Right lobe of liver (tissue), 4 donors: ENCODE data around the gene ZFPM1.

Source experiments
- POLR2A ChIP-seq: fragments of 450-650 bp; IDR thresholded peaks from one replicate; pipeline ENCODE4 v1.6.1; 2017; ENCODE audit warnings: antibody characterized with exemption, mild to moderate bottlenecking
- TF ChIP-seq, protein P1 (sequence below), 4 donors: fragments of 200-600 bp in 3 of 4; fragments of 450-650 bp in 1 of 4; IDR thresholded peaks; one replicate each; pipeline versions ENCODE4 v1.5.1 to v1.8.0; 2016 to 2022; ENCODE audit warnings: antibody characterized with exemption in 4 of 4, mild to moderate bottlenecking in 2 of 4
- donor health status: DM: no; HTN: no; CAD: no.
- donor health status: DM: no; HTN: no; CAD: no.
- donor health status: DM: no; HTN: yes; CAD: no.

DNA sequence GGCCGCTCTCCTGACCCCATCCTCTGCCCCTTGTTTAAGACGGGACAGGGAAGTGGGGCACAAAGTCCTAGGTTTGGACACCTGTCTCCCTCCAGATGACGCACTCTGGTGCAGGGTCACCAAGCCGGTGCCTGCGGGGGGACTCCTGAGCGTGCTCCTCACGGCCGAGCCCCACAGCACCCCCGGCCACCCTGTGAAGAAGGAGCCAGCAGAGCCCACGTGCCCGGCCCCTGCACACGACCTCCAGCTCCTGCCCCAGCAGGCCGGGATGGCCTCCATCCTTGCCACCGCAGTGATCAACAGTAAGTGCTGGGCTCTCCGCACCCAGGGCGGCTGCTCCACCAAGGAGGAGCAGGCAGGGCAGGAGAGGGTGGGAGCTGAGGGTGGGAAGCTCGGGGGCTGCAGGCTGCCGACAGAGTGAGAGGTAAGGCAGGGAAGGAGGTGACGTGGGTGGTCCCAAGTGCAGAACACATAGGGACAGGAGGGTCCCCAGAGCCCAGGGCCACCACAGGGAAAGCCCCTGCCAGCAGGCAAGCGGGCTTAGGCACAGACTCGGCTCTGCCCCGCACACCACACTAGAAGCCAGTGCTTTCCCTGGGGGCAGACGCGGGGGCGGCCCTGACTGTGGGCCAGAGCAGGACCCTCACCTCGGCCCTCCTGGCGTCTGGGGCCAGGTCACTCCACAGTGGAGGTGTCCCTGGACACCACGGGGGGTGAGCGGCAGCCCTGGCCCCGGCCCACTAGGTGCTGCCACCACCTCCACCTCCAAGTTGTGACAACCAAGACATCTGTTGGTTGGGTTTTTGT lies 75.1 kb downstream of the ZFPM1 start:
- TF ChIP-seq, protein P1, sequence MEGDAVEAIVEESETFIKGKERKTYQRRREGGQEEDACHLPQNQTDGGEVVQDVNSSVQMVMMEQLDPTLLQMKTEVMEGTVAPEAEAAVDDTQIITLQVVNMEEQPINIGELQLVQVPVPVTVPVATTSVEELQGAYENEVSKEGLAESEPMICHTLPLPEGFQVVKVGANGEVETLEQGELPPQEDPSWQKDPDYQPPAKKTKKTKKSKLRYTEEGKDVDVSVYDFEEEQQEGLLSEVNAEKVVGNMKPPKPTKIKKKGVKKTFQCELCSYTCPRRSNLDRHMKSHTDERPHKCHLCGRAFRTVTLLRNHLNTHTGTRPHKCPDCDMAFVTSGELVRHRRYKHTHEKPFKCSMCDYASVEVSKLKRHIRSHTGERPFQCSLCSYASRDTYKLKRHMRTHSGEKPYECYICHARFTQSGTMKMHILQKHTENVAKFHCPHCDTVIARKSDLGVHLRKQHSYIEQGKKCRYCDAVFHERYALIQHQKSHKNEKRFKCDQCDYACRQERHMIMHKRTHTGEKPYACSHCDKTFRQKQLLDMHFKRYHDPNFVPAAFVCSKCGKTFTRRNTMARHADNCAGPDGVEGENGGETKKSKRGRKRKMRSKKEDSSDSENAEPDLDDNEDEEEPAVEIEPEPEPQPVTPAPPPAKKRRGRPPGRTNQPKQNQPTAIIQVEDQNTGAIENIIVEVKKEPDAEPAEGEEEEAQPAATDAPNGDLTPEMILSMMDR (IDR thresholded peaks at IDR 0.05) = no peak
- TF ChIP-seq POLR2A = no peak
